Ovary (tissue), 9 donors: ENCODE results near the gene ADD1. TPM values are rescaled to one million over a fixed set of nuclear protein-coding genes. Genes with fewer than 3 reads are reported as not detected.

Experiments used
- DNase-seq, 5 donors: peaks; one replicate each; pipeline ENCODE4 v3.0.0-alpha.2; 2019 to 2020
- H3K27ac ChIP-seq, 2 donors: fragments of 200-600 bp; one replicate each; pipeline versions ENCODE4 v1.5.1 to v1.8.0; 2019 to 2022
- H3K27me3 ChIP-seq: fragments of 200-600 bp; one replicate; pipeline ENCODE4 v1.8.0; 2022
- H3K36me3 ChIP-seq: fragments of 200-600 bp; sonication (generic); one replicate; pipeline ENCODE4 v1.5.1; 2019
- H3K4me1 ChIP-seq: one replicate; pipeline ENCODE4 v1.8.1; 2013; ENCODE audit warnings: mild to moderate bottlenecking, moderate library complexity; ENCODE audit not compliant: insufficient read depth
- H3K4me3 ChIP-seq: fragments of 200-600 bp; sonication (generic); one replicate; pipeline ENCODE4 v1.5.1; 2017
- H3K9me3 ChIP-seq, 2 donors: fragments of 200-600 bp in 1 of 2; sonication (generic) in 1 of 2; one replicate each; pipeline versions ENCODE4 v1.5.1 to v1.8.1; 2013 to 2019; ENCODE audit warnings: mild to moderate bottlenecking in 1 of 2, moderate library complexity in 1 of 2
- CTCF ChIP-seq, 3 donors: fragments of 450-650 bp in 2 of 3; fragments of 200-600 bp in 1 of 3; IDR thresholded peaks; one replicate each; pipeline versions ENCODE4 v1.5.1 to v1.8.0; 2016 to 2022; ENCODE audit warnings: antibody characterized with exemption in 3 of 3, mild to moderate bottlenecking in 1 of 3
- EP300 ChIP-seq: sonication (generic); formaldehyde crosslinking; IDR thresholded peaks from one replicate; pipeline ENCODE4 v1.6.1; 2017; ENCODE audit warnings: antibody characterized with exemption
- POLR2A ChIP-seq: fragments of 450-650 bp; IDR thresholded peaks from one replicate; pipeline ENCODE4 v1.6.1; 2017; ENCODE audit warnings: antibody characterized with exemption, mild to moderate bottlenecking, moderate library complexity
- WGBS, 3 donors: extraction: QIAGEN DNeasy Blood & Tissue Kit in 1 of 3; methylation state at CpG; one replicate each; pipeline versions ENCODE4 v1.1.5 to v1.1.7; 2013 to 2017; 5-methylcytosine and 5-hydroxymethylcytosine counted together
- intact Hi-C, 4 donors: fragments of 100-400 bp; cut with DNase I; formaldehyde crosslinking; loops; one replicate each; pipeline versions ENCODE4 v1.11.0 to v1.15.1; 2022 to 2023
- polyA plus RNA-seq, 2 donors: library from polyadenylated mRNA; stranded (reverse); fragments of 200-250 nt in 1 of 2; fragments of 350-450 nt in 1 of 2; fragmentation: Illumina TruSeq in 1 of 2; extraction: RNeasy Lipid Tissue Mini Kit (QIAGEN cat#74804) in 1 of 2; gene quantifications; one replicate each; pipeline ENCODE4 v1.2.3, GENCODE V29; 2013 to 2014
- total RNA-seq, 7 donors: library from RNA; depleted of rRNA in 2 of 7; stranded (reverse); fragments of >200 nt in 2 of 7; fragmentation: NEBNext Ultra II Directional in 3 of 7; extraction: Animal tissue kit (Norgen Biotek cat#: 25700) in 3 of 7; gene quantifications; one replicate each; pipeline versions ENCODE4 v1.1.0 to v1.2.4, GENCODE V29; 2016 to 2023
- donor health status: DM: no; HTN: no; CAD: no; lungs with moderate emphysema.
- donor health status: DM: no; HTN: no; CAD: no.
- donor health status: Bipolar disorder and iron deficiency.
- donor health status: DM: yes; HTN: yes; CAD: no.
- donor health status: DM: no; HTN: no; CAD: no.
- donor health status: DM: yes; HTN: yes; CAD: no.

The ADD1 gene
- total and polyA plus RNA-seq, 9 donors: 166 to 447 (median 365) TPM

DNA sequence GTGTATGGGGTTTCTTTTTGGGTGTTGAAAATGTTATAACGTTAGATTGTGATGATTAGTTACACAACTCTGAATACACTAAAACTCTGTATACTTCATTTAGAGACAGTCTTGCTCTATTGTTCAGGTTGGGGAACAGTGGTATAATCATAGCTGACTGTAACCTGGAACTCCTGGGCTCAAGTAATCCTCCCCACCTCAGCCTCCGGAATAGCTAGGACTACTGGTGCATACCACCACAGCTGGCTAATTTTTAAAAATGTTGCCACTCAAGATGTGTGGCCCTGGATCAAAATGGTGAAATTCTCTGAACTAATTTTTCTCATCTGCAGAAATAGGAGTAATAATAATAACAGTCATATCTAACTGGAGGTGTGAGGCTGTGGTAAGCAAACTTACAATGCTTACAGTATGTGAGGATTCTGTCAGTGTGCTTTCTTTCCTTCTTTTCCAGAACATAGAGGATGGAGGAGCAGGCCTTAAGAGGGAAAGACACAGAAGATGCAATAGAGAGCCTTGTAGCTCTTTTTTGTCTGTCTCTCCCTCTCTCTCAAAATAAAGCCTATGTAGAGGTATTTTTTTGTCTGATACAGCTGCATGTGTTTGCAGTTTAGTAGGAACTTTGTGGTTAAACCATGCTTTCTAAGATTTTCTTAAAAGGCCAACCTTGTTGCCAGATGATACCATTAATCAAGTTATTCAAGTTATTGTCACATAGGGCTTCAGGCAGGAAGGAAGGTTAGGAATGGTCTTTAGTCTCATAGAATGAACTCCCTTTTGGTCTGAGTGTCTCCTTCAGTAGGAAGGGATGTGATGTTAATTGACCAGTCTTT, 7.5 kb downstream of the ADD1 start:
- intact Hi-C loops: no loop called here
- Histone ChIP-seq H3K9me3 (no peaks in the 10 kb centered on the region), H3K4me1 (peaks cover 25% of the 10 kb centered on the region), H3K4me3 (no peak overlapping the region), H3K27me3 (no peaks in the 10 kb centered on the region), H3K27ac (no peak overlapping the region), H3K36me3 (no peaks in the 10 kb centered on the region)
- DNase-seq: no peak
- WGBS, 3 donors: 65 to 67% (median 67%) methylated on average over 2 of the region's 2 CpGs
- TF ChIP-seq CTCF (IDR thresholded peaks at IDR 0.05): no peak
- TF ChIP-seq POLR2A: no peak
- no peak for TF ChIP-seq EP300

DNA sequence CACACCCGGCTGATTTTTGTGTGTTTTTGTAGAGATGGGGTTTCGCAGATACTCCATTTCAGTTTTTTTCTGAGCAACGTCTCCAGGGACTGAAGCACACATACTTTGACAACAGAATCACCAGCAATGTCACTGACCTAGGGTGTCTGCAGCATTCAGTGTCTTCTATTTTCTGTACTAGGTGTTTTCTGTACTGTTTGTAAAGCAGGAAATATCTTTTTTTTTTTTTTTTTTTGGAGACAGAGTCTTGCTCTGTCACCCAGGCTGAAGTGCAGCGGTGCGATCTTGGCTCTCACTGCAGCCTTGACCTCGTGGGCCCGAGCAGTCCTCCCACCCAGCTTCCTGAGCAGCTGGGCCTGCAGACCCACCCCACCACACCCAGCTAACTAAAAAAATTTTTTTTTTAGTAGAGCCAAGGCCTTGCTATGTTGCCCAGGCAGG, 8.9 kb downstream of the ADD1 start:
- H3K27me3 ChIP-seq: no peaks in the 10 kb centered on the region
- H3K4me1 ChIP-seq: peaks cover 24% of the 10 kb centered on the region
- no peaks in the 10 kb centered on the region for H3K36me3 ChIP-seq
- TF ChIP-seq POLR2A (no peak), CTCF (IDR thresholded peaks at IDR 0.05) (no peak), EP300 (no peak)
- no peak for DNase-seq
- intact Hi-C loops: no loop called here
- no peak overlapping the region for H3K4me3 ChIP-seq
- WGBS, 3 donors: 18 to 26% (median 21%) methylated on average over 7 of the region's 7 CpGs
- H3K27ac ChIP-seq: no peak overlapping the region
- H3K9me3 ChIP-seq: no peaks in the 10 kb centered on the region

DNA sequence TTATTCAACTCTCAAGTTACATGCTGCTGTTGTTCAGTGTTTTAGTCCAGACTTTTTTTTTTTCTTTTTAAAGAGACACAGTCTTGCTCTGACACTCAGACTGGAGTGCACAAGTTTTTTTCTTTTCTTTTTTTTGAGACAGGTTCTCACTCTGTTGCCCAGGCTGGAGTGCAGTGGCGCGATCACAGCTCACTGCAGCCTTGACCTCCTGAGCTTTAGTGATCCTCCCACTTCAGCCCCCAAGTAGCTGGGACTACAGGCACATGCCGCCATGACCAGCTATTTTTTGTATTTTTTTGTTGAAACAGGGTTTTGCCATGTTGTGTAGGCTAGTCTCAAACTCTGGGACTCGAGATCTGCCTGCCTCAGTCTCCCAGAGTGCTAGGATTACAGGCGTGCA, 11.9 kb downstream of the ADD1 start:
- Histone ChIP-seq H3K4me1 (peaks cover 20% of the 10 kb centered on the region), H3K27me3 (no peaks in the 10 kb centered on the region), H3K36me3 (no peaks in the 10 kb centered on the region), H3K9me3 (no peaks in the 10 kb centered on the region), H3K4me3 (no peak overlapping the region), H3K27ac (no peak overlapping the region)
- TF ChIP-seq POLR2A: no peak
- TF ChIP-seq EP300: no peak
- TF ChIP-seq CTCF (IDR thresholded peaks at IDR 0.05): no peak
- 42 to 62% (median 53%) methylated on average over 5 of the region's 5 CpGs for WGBS, 3 donors
- no peak for DNase-seq
- intact Hi-C loops: no loop called here

GRCh38 chr4:2856266-2856665, 12.6 kb downstream of the ADD1 start:
- H3K9me3 ChIP-seq: no peaks in the 10 kb centered on the region
- no peak overlapping the region for H3K27ac ChIP-seq
- no peaks in the 10 kb centered on the region for H3K27me3 ChIP-seq
- no peak overlapping the region for H3K4me3 ChIP-seq
- H3K4me1 ChIP-seq: peaks cover 24% of the 10 kb centered on the region
- 79 to 83% (median 80%) methylated on average over 3 of the region's 3 CpGs for whole genome bisulfite sequencing, 3 donors
- H3K36me3 ChIP-seq: no peaks in the 10 kb centered on the region
- no peak for TF ChIP-seq POLR2A
- no peak for TF ChIP-seq EP300
- TF ChIP-seq CTCF (IDR thresholded peaks at IDR 0.05): no peak
- intact Hi-C loops: no loop called here
- DNase-seq: no peak
